B cell (primary cell): ENCODE results near the gene TNFAIP1. TPM values are rescaled to one million over a fixed set of nuclear protein-coding genes. Genes with fewer than 3 reads are reported as not detected.

Source experiments
- ATAC-seq: fragments of 200-7000 bp; cut with Tn5 transposase; one replicate; pipeline ENCODE4 v1.10.0; 2021; ENCODE audit warnings: low read depth, mild to moderate bottlenecking, moderate number of reproducible peaks, moderate library complexity
- CTCF ChIA-PET: fragments of 350-600 bp; sonication (Branson Sonifier 250); formaldehyde crosslinking; loops from one replicate; lab custom pipeline; 2021; ENCODE audit warnings: antibody characterized with exemption, inconsistent platforms; lab: Charles Lee
- POLR2A ChIA-PET: fragments of 350-600 bp; sonication (Branson Sonifier 250); formaldehyde crosslinking; loops from one replicate; lab custom pipeline; 2021; ENCODE audit warnings: antibody characterized with exemption; lab: Charles Lee
- DNase-seq: peaks from one replicate; pipeline ENCODE4 v3.0.0; 2013
- H2AFZ ChIP-seq: 2 replicates; pipeline ENCODE4 v1.6.1; 2012; ENCODE audit warnings: mild to moderate bottlenecking, low read depth, low read length; ENCODE audit not compliant: insufficient read depth, poor library complexity, severe bottlenecking
- H3K27ac ChIP-seq, 2 donors: 1 replicate in 1 of 2; 2 replicates in 1 of 2; pipeline ENCODE4 v1.5.1; 2012 to 2013; ENCODE audit warnings: low read length in 2 of 2, mild to moderate bottlenecking in 2 of 2, moderate library complexity in 1 of 2
- H3K27me3 ChIP-seq, 4 experiments: fragments of 200-600 bp in 1 of 4; sonication (generic) in 1 of 4; replicated peaks in 1 of 4; 1 replicate in 2 of 4; 2 replicates in 2 of 4; pipeline versions ENCODE4 v1.6.1 to v1.7.0; 2013 to 2016; ENCODE audit warnings: low read length in 3 of 4, mild to moderate bottlenecking in 2 of 4, mixed read lengths in 1 of 4, moderate library complexity in 1 of 4; ENCODE audit not compliant: insufficient read depth in 4 of 4, control insufficient read depth in 3 of 4; ENCODE audit errors: control extremely low read depth in 1 of 4
- H3K36me3 ChIP-seq, 2 experiments: replicated peaks in 1 of 2; 1 replicate in 1 of 2; 2 replicates in 1 of 2; pipeline versions ENCODE4 v1.6.1 to v1.7.1; 2013; ENCODE audit warnings: low read length in 1 of 2; ENCODE audit not compliant: insufficient read depth in 2 of 2, control insufficient read depth in 1 of 2; ENCODE audit errors: control extremely low read depth in 1 of 2, extremely low read depth in 1 of 2
- H3K4me1 ChIP-seq, 2 donors: fragments of 200-600 bp in 1 of 2; sonication (generic) in 1 of 2; 1 replicate in 1 of 2; 2 replicates in 1 of 2; pipeline versions ENCODE4 v1.5.1 to v1.6.1; 2013 to 2017; ENCODE audit warnings: low read length in 2 of 2; ENCODE audit not compliant: control insufficient read depth in 2 of 2, insufficient read depth in 2 of 2
- H3K4me2 ChIP-seq: replicated peaks from 2 replicates; pipeline ENCODE3; 2012; ENCODE audit warnings: mild to moderate bottlenecking, low read depth, low read length; ENCODE audit not compliant: poor library complexity, severe bottlenecking
- H3K4me3 ChIP-seq, 5 experiments: fragments of 200-600 bp in 1 of 5; sonication (generic) in 1 of 5; 1 replicate in 3 of 5; 2 replicates in 2 of 5; pipeline versions ENCODE4 v1.5.1 to v1.7.0; 2011 to 2016; ENCODE audit warnings: low read length in 4 of 5, mild to moderate bottlenecking in 4 of 5, low read depth in 2 of 5, control low read depth in 1 of 5, moderate library complexity in 1 of 5; ENCODE audit not compliant: insufficient read depth in 1 of 5; ENCODE audit errors: control extremely low read depth in 1 of 5, extremely low read depth in 1 of 5
- H3K79me2 ChIP-seq: fragments of 200-600 bp; sonication (generic); one replicate; pipeline ENCODE4 v1.6.0; 2016; ENCODE audit warnings: low read length; ENCODE audit not compliant: control insufficient read depth, insufficient read depth
- H3K9ac ChIP-seq: fragments of 200-600 bp; sonication (generic); 2 replicates; pipeline ENCODE4 v1.6.1; 2017; ENCODE audit warnings: mild to moderate bottlenecking, low read length, moderate library complexity
- H3K9me3 ChIP-seq, 3 donors: one replicate each; pipeline versions ENCODE4 v1.6.1 to v1.7.1; 2013; ENCODE audit warnings: low read length in 2 of 3; ENCODE audit not compliant: control insufficient read depth in 2 of 3, insufficient read depth in 1 of 3; ENCODE audit errors: control extremely low read depth in 1 of 3
- H4K20me1 ChIP-seq: 2 replicates; pipeline ENCODE4 v1.6.0; 2012; ENCODE audit warnings: mild to moderate bottlenecking, low read length; ENCODE audit not compliant: insufficient read depth, control insufficient read depth, poor library complexity, severe bottlenecking
- H3K27ac Mint-ChIP-seq: one replicate; pipeline ENCODE4 v1.8.0; 2021; ENCODE audit warnings: mixed read lengths
- H3K27me3 Mint-ChIP-seq: one replicate; pipeline ENCODE4 v1.8.0; 2021; ENCODE audit warnings: mixed read lengths
- H3K4me1 Mint-ChIP-seq: one replicate; pipeline ENCODE4 v1.8.0; 2021; ENCODE audit warnings: mixed read lengths
- H3K4me3 Mint-ChIP-seq: one replicate; pipeline ENCODE4 v1.8.0; 2021; ENCODE audit warnings: mixed read lengths
- H3K9me3 Mint-ChIP-seq: one replicate; pipeline ENCODE4 v1.8.0; 2022; ENCODE audit warnings: mixed read lengths; ENCODE audit not compliant: insufficient read depth
- EZH2 ChIP-seq: IDR thresholded peaks from 2 replicates; pipeline ENCODE4 v1.6.1; 2012; ENCODE audit warnings: borderline replicate concordance, low read depth, mild to moderate bottlenecking, moderate library complexity, low read length; ENCODE audit not compliant: insufficient read depth, poor library complexity, severe bottlenecking
- WGBS: methylation state at CpG from one replicate; pipeline ENCODE4 v1.1.5; 2013; ENCODE audit warnings: missing lambda C conversion rate; ENCODE audit not compliant: insufficient coverage; 5-methylcytosine and 5-hydroxymethylcytosine counted together
- intact Hi-C: fragments of 100-400 bp; cut with micrococcal nuclease; formaldehyde crosslinking; loops from one replicate; pipeline ENCODE4 v1.10.0; 2022
- polyA plus RNA-seq: library from polyadenylated mRNA; depleted of rRNA; stranded (reverse); fragments of >200 nt; gene quantifications from 2 replicates; pipeline ENCODE4 v1.2.3, GENCODE V29; 2012
- total RNA-seq, 2 donors: library from RNA; stranded (reverse); fragments of 120-200 nt in 1 of 2; gene quantifications; 1 replicate in 1 of 2; 2 replicates in 1 of 2; pipeline versions ENCODE4 v1.2.3 to v1.2.4, GENCODE V29; 2013 to 2022
- TF ChIP-seq, protein P1 (sequence below): fragments of 200-600 bp; IDR thresholded peaks from one replicate; pipeline ENCODE4 v1.8.0; 2022; ENCODE audit warnings: antibody characterized with exemption, mild to moderate bottlenecking

TNFAIP1 gene
- total and polyA plus RNA-seq, 2 donors (not counting 1 experiment from before 2014, with no cell fraction given): 10.7 to 20.4 TPM

DNA sequence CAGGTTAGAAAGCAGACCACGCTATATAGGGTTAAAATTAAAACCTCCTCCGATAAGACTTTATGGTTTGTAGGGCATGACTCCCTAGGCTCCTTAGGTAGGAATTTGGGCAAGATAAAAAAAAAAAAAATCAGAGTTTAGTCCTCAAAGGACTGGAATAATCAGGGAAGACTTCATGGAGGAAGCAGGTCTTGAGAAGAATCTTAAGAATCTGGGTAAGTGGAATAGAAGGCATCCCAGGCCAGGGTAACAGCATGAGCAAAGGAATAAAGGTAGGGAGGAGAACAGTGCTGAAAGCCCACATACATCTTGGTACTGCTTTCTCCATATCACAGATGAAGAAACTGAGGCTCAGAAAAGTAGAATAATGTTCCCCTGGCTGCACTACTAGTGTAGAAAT, 55.0 kb downstream of the TNFAIP1 start:
- TF ChIP-seq, protein P1, sequence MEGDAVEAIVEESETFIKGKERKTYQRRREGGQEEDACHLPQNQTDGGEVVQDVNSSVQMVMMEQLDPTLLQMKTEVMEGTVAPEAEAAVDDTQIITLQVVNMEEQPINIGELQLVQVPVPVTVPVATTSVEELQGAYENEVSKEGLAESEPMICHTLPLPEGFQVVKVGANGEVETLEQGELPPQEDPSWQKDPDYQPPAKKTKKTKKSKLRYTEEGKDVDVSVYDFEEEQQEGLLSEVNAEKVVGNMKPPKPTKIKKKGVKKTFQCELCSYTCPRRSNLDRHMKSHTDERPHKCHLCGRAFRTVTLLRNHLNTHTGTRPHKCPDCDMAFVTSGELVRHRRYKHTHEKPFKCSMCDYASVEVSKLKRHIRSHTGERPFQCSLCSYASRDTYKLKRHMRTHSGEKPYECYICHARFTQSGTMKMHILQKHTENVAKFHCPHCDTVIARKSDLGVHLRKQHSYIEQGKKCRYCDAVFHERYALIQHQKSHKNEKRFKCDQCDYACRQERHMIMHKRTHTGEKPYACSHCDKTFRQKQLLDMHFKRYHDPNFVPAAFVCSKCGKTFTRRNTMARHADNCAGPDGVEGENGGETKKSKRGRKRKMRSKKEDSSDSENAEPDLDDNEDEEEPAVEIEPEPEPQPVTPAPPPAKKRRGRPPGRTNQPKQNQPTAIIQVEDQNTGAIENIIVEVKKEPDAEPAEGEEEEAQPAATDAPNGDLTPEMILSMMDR: no peak
- no peak for TF ChIP-seq EZH2
- H3K27ac Mint-ChIP-seq: no peak overlapping the region

DNA sequence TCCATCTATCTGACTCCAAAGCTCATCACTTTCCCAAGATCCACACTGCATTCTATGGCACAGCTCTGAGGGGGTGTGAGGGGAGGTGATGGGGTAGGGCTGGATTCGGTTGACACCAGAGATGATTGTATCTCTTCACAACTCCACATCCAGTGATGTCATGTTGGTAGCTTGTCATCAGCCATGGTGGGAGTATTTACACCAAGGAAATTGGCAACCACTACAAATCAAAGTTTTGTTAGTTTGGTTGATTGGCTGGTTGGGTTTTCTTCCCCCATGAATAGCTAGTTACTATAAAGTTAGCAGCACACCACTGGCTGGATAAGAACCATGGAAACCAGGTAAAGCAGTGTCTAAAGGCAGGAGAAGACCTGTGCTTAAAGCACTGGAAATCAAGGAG, 55.4 kb downstream of the TNFAIP1 start:
- Histone ChIP-seq H3K36me3 (peaks cover 3 to 44% of the 10 kb centered on the region in 2 experiments), H3K9me3 (no peaks in the 10 kb centered on the region), H3K79me2 (no peaks in the 10 kb centered on the region), H3K9ac (no peak overlapping the region), H2AFZ (no peak overlapping the region), H3K4me2 (no peak overlapping the region), H3K4me1 (no peaks in the 10 kb centered on the region), H3K27me3 (peaks cover 0 to 3% (median 0%) of the 10 kb centered on the region in 4 experiments), H3K27ac (no peak overlapping the region), H3K4me3 (no peak overlapping the region), H4K20me1 (no peaks in the 10 kb centered on the region)
- ATAC-seq: no peak
- Mint-ChIP-seq H3K27ac (no peak overlapping the region), H3K4me1 (no peaks in the 10 kb centered on the region), H3K27me3 (no peaks in the 10 kb centered on the region), H3K9me3 (no peaks in the 10 kb centered on the region), H3K4me3 (no peak overlapping the region)
- no peak for TF ChIP-seq EZH2
- TF ChIP-seq, protein P1: no peak
- CTCF ChIA-PET: interaction anchor here (2.6 kb wide), 1 partner anchor 25 kb away, joined by 6 read pairs; no protein-coding TSS in a partner anchor
- no CpG with 5 or more reads among the region's 1 CpG for WGBS
- no peak for DNase-seq
- intact Hi-C loops: no loop called here
- POLR2A ChIA-PET: no interaction called here

More for the DNA sequence above, 55.0 kb downstream of the TNFAIP1 start:
- intact Hi-C loops: no loop called here
- no peaks in the 10 kb centered on the region for H3K9me3 Mint-ChIP-seq
- H3K4me3 ChIP-seq: no peak overlapping the region
- H3K4me1 ChIP-seq: peaks cover under 1% of the 10 kb centered on the region in 2 donors
- POLR2A ChIA-PET: no interaction called here
- H3K27me3 ChIP-seq: peaks cover 0 to 6% (median 0%) of the 10 kb centered on the region in 4 experiments
- H3K36me3 ChIP-seq: peaks cover 3 to 44% of the 10 kb centered on the region in 2 experiments
- no peaks in the 10 kb centered on the region for H3K27me3 Mint-ChIP-seq
- no peak overlapping the region for H3K27ac ChIP-seq
- H3K9me3 ChIP-seq: peaks cover 0 to under 1% (median 0%) of the 10 kb centered on the region in 3 donors
- CTCF ChIA-PET: interaction anchor here (2.6 kb wide), 1 partner anchor 26 kb away, joined by 6 read pairs; no protein-coding TSS in a partner anchor
- H3K9ac ChIP-seq: no peak overlapping the region
- no peak overlapping the region for H2AFZ ChIP-seq
- no peaks in the 10 kb centered on the region for H4K20me1 ChIP-seq
- H3K4me1 Mint-ChIP-seq: peaks cover under 1% of the 10 kb centered on the region
- ATAC-seq: no peak
- DNase-seq: no peak
- 100% methylated on average over 1 of the region's 2 CpGs for WGBS
- no peak overlapping the region for H3K4me3 Mint-ChIP-seq
- H3K79me2 ChIP-seq: no peaks in the 10 kb centered on the region
- H3K4me2 ChIP-seq: no peak overlapping the region
